PFSK-1 (cell line): ENCODE data around the gene SYT11.

Experiments used
- FOXP2 ChIP-seq: optimal IDR thresholded peaks from 2 replicates; pipeline ENCODE3; 2011; ENCODE audit warnings: borderline replicate concordance, control low read depth, inconsistent platforms; ENCODE audit not compliant: insufficient read depth; ENCODE audit errors: extremely low read length, extremely low read depth
- POLR2AphosphoS5 ChIP-seq: IDR thresholded peaks from 2 replicates; pipeline ENCODE4 v1.6.1; 2012; ENCODE audit warnings: low read depth, mild to moderate bottlenecking, control low read depth, low read length, moderate library complexity
- SIN3A ChIP-seq: IDR thresholded peaks from 2 replicates; pipeline ENCODE4 v1.6.1; 2012; ENCODE audit warnings: mild to moderate bottlenecking, low read length, moderate library complexity, borderline replicate concordance; ENCODE audit not compliant: insufficient read depth
- TAF1 ChIP-seq: IDR thresholded peaks from 2 replicates; pipeline ENCODE4 v1.6.1; 2012; ENCODE audit warnings: low read length, control low read depth, borderline replicate concordance; ENCODE audit not compliant: insufficient read depth
- TF ChIP-seq, protein P1 (sequence below), 2 experiments: IDR thresholded peaks; 2 replicates each; pipeline versions ENCODE4 v1.6.1 to v1.8.0; 2011 to 2012; ENCODE audit warnings: low read depth in 2 of 2, low read length in 2 of 2, control low read depth in 1 of 2, inconsistent platforms in 1 of 2, mild to moderate bottlenecking in 1 of 2, moderate library complexity in 1 of 2; ENCODE audit not compliant: insufficient read depth in 1 of 2

Gene SYT11

DNA sequence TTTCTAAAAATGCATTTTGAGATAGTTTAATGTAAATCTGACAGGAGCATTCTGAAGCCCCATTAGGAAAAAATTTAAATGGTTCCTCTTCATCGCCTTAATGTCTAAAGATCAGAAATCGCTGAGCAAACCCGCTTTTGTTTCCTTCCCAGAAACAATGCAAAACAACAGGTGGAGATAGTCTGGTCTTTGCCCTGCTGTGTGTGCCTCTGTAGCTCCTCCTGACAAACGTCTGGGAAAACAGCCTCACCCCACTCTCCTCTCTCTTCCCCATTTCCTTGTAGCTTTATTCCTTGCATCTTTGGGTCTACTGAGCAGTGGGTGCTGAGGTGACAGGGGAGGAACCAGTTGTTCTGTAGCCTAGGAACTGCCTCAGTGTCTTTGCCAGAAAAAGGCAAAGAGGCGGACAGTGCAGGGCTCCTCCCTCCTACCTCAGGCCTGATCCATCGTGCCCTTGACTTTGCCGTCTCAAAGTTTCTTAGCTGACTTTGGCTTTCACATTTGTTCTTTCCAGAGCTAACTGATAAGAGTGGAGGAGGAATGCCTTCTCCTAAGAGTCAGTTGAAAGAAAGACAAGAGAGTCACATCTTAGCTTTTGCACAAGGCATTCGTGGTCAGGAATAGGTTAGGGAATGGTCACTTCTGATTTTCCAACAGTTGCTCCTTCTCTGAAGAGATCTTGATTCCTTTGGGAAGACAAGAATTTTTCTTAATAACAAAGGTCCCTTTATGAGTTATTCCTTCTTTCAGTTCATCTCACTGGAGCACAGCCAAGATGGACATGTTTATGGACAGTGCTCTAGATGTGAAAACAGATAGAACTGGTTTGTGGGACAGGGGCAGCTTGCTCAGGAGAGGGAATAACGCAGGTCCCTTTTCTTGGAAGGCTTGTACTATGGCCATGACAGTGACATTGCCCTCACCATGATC lies 24.9 kb downstream of the SYT11 start:
- TF ChIP-seq, protein P1, sequence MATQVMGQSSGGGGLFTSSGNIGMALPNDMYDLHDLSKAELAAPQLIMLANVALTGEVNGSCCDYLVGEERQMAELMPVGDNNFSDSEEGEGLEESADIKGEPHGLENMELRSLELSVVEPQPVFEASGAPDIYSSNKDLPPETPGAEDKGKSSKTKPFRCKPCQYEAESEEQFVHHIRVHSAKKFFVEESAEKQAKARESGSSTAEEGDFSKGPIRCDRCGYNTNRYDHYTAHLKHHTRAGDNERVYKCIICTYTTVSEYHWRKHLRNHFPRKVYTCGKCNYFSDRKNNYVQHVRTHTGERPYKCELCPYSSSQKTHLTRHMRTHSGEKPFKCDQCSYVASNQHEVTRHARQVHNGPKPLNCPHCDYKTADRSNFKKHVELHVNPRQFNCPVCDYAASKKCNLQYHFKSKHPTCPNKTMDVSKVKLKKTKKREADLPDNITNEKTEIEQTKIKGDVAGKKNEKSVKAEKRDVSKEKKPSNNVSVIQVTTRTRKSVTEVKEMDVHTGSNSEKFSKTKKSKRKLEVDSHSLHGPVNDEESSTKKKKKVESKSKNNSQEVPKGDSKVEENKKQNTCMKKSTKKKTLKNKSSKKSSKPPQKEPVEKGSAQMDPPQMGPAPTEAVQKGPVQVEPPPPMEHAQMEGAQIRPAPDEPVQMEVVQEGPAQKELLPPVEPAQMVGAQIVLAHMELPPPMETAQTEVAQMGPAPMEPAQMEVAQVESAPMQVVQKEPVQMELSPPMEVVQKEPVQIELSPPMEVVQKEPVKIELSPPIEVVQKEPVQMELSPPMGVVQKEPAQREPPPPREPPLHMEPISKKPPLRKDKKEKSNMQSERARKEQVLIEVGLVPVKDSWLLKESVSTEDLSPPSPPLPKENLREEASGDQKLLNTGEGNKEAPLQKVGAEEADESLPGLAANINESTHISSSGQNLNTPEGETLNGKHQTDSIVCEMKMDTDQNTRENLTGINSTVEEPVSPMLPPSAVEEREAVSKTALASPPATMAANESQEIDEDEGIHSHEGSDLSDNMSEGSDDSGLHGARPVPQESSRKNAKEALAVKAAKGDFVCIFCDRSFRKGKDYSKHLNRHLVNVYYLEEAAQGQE (IDR thresholded peaks at IDR 0.05; ENCODE audit: insufficient read depth in 1 of 2, low read depth in 2 of 2, low read length in 2 of 2) = no peak
- TF ChIP-seq POLR2AphosphoS5 = no peak
- TF ChIP-seq FOXP2 = no peak

DNA sequence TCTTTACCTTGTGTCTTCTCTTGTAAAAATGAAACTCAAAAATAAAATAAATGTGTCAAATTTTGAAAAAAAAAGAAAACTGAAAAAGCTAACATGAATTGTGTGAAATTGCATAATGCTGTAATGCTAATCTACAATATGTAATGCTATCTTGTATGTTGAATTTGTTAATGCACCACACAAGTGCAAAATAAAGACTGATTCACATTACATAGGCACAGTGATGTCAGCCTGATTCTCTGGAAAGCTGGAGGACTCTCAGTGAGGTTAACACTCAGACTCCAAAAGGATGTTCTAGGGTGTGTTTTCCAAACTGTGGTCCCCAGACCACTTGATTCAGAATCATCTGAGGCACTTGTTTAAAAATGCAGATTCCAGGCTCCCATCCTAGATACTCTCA lies 25.6 kb downstream of the SYT11 start:
- no peak for TF ChIP-seq SIN3A
- no peak for TF ChIP-seq POLR2AphosphoS5

DNA sequence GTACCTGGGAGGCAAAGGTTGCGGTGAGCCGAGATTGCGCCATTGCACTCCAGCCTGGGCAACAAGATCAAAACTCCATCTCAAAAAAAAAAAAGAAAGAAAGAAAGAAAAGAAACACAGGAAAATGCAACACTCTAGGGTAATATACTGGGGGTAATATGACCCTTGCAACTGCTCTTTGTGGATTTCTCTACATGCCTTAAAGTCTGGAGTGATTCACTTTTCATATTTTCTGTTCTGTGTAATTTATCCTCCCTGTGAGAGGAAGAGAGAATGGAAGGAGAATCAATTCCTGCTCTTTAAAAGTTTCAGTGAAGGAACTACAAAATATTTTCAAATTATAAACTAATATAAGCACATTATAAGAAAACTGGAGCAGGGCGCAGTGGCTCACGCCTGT lies 29.1 kb downstream of the SYT11 start:
- TF ChIP-seq POLR2AphosphoS5 = no peak

DNA sequence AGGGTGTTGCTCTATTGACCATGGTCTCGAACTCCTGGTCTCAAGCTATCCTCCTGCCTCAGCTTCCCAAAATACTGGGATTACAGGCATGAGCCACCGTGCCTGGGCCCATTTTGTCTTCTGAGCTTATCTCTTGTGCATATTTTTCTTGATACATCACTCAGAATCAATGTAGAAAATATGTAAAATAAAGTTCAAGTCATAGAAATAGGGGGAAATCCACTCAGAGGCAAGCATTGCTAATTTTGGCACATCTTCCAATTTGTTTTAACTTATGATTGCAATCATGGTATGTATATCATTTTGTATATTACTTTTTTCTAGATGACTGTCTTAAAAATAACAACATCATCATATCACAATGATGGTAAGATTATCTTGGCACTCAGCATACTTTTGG lies 30.2 kb downstream of the SYT11 start:
- TF ChIP-seq FOXP2 = no peak

DNA sequence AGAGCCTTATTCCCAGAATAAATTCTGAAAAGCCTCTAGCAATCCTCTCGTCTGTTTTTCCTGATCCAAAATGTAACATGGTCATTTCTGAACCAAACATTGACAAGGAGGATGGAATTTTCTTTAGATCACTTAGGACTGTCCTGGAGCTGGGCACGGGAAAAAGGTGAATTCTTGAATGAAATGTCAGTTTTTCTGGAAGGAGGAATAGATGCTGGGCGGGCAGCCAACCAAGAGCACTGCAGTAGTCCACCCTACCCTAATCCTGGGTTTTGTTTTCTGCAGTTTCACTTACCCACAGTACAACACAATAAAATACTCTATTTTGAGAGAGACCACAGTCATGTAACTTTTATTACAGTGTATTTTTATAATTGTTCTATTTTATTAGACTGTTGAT lies 30.9 kb downstream of the SYT11 start:
- TF ChIP-seq, protein P1 (IDR thresholded peaks at IDR 0.05; ENCODE audit: insufficient read depth in 1 of 2, low read depth in 2 of 2, low read length in 2 of 2) = no peak
- TF ChIP-seq SIN3A (no peak), FOXP2 (no peak), TAF1 (no peak)

DNA sequence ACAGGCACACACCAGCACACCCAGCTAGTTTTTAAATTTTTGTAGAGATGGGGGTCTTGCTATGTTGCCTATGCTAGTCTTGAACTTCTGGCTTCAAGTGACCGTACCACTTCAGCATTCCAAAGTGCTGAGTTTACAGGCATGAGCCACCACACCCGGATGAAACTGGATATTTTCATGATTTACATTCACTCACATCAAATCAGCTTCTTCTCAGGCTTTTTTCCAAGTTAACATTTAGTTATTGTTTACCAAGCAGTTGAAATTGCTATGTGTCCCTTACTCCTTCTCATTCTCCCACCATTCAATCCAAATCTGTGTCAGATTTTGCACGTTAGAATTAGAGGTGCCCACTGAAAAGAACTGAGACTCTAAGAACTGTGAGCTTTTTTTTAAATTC lies 33.4 kb downstream of the SYT11 start:
- TF ChIP-seq POLR2AphosphoS5 (no peak), SIN3A (no peak), FOXP2 (no peak), TAF1 (no peak)
- TF ChIP-seq, protein P1 (IDR thresholded peaks at IDR 0.05; ENCODE audit: insufficient read depth in 1 of 2, low read depth in 2 of 2, low read length in 2 of 2) = no peak
